ENCODE data around the gene SUPT3H.

GRCh38 chr6:45175272-45175671, 202.5 kb downstream of the SUPT3H start:
- TF ChIP-seq, protein P1, sequence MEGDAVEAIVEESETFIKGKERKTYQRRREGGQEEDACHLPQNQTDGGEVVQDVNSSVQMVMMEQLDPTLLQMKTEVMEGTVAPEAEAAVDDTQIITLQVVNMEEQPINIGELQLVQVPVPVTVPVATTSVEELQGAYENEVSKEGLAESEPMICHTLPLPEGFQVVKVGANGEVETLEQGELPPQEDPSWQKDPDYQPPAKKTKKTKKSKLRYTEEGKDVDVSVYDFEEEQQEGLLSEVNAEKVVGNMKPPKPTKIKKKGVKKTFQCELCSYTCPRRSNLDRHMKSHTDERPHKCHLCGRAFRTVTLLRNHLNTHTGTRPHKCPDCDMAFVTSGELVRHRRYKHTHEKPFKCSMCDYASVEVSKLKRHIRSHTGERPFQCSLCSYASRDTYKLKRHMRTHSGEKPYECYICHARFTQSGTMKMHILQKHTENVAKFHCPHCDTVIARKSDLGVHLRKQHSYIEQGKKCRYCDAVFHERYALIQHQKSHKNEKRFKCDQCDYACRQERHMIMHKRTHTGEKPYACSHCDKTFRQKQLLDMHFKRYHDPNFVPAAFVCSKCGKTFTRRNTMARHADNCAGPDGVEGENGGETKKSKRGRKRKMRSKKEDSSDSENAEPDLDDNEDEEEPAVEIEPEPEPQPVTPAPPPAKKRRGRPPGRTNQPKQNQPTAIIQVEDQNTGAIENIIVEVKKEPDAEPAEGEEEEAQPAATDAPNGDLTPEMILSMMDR (optimal IDR thresholded peaks at IDR 0.05 in 1 of 3, IDR thresholded peaks at IDR 0.05 in 1 of 3, conservative IDR thresholded peaks at IDR 0.05 in 1 of 3; ENCODE audit: extremely low read depth in 1 of 3, insufficient read depth in 2 of 3, low read length in 3 of 3): no peak
- TF ChIP-seq EZH2 (IDR thresholded peaks at IDR 0.05; ENCODE audit: low read length): no peak
